H1 (cell line): ENCODE data around the gene TEX30. TPM values are rescaled to one million over a fixed set of nuclear protein-coding genes. Genes with fewer than 3 reads are reported as not detected.

Experiments
- CTCF ChIA-PET: fragments of 300-600 bp; sonication (Branson Sonifier 250); formaldehyde crosslinking; loops from one replicate; lab custom pipeline; 2021; ENCODE audit not compliant: partially characterized antibody; lab: Charles Lee
- POLR2A ChIA-PET: fragments of 300-600 bp; sonication (Branson Sonifier 250); formaldehyde crosslinking; loops from one replicate; lab custom pipeline; 2021; ENCODE audit warnings: inconsistent platforms; ENCODE audit not compliant: partially characterized antibody; lab: Charles Lee
- DNase-seq, 2 experiments: peaks; one replicate each; pipeline versions ENCODE4 v3.0.0 to v3.0.0-alpha.2; 2010 to 2022; ENCODE audit warnings: low spot score in 2 of 2, low read depth in 1 of 2, mixed read lengths in 1 of 2
- FAIRE-seq: peaks from 2 replicates; lab custom pipeline; 2011; peaks lifted over from hg19 to GRCh38; lab: Jason Lieb, UNC
- H2AFZ ChIP-seq: 2 replicates; pipeline ENCODE4 v1.8.1; 2012; ENCODE audit warnings: low read length, inconsistent platforms
- H2AK5ac ChIP-seq: 2 replicates; pipeline ENCODE4 v1.6.1; 2013; ENCODE audit warnings: low read depth, low read length
- H2BK120ac ChIP-seq: replicated peaks from 2 replicates; pipeline ENCODE3; 2013; ENCODE audit warnings: low read depth, low read length, inconsistent platforms
- H2BK12ac ChIP-seq: 2 replicates; pipeline ENCODE4 v1.6.1; 2013; ENCODE audit warnings: low read depth, low read length
- H2BK15ac ChIP-seq: 2 replicates; pipeline ENCODE4 v1.6.1; 2013; ENCODE audit warnings: low read length
- H2BK20ac ChIP-seq: 2 replicates; pipeline ENCODE4 v1.6.1; 2013; ENCODE audit warnings: low read length
- H2BK5ac ChIP-seq: 2 replicates; pipeline ENCODE4 v1.6.1; 2013; ENCODE audit warnings: low read depth, low read length
- H3K14ac ChIP-seq: 2 replicates; pipeline ENCODE4 v1.6.1; 2013; ENCODE audit warnings: inconsistent platforms; ENCODE audit not compliant: insufficient read length
- H3K18ac ChIP-seq: 2 replicates; pipeline ENCODE4 v1.6.1; 2013; ENCODE audit warnings: low read length; ENCODE audit errors: extremely low read depth
- H3K23ac ChIP-seq: 2 replicates; pipeline ENCODE4 v1.6.1; 2013; ENCODE audit warnings: inconsistent platforms; ENCODE audit not compliant: insufficient read length
- H3K23me2 ChIP-seq: 2 replicates; pipeline ENCODE4 v1.6.1; 2013; ENCODE audit warnings: low read depth, low read length
- H3K27ac ChIP-seq: 2 replicates; pipeline ENCODE4 v1.6.1; 2011; ENCODE audit warnings: low read depth, low read length, inconsistent platforms
- H3K27me3 ChIP-seq, 4 experiments: replicated peaks in 1 of 4; 1 replicate in 1 of 4; 2 replicates in 3 of 4; pipeline versions ENCODE4 v1.6.1 to v1.8.1; 2011 to 2013; ENCODE audit warnings: low read length in 3 of 4, mild to moderate bottlenecking in 3 of 4, inconsistent platforms in 2 of 4, mixed read lengths in 2 of 4, moderate library complexity in 1 of 4; ENCODE audit not compliant: control insufficient read depth in 3 of 4, insufficient read depth in 3 of 4; ENCODE audit errors: extremely low read depth in 1 of 4
- H3K36me3 ChIP-seq, 4 experiments: 2 replicates each; pipeline versions ENCODE4 v1.6.1 to v1.8.1; 2011 to 2013; ENCODE audit warnings: mild to moderate bottlenecking in 4 of 4, low read length in 3 of 4, moderate library complexity in 2 of 4, control low read depth in 1 of 4, inconsistent platforms in 1 of 4; ENCODE audit not compliant: insufficient read depth in 4 of 4, control insufficient read depth in 2 of 4
- H3K4ac ChIP-seq: replicated peaks from 2 replicates; pipeline ENCODE3; 2013; ENCODE audit warnings: low read length, low read depth, mixed read lengths, inconsistent platforms; ENCODE audit not compliant: insufficient read length
- H3K4me1 ChIP-seq, 4 experiments: replicated peaks in 1 of 4; 1 replicate in 1 of 4; 2 replicates in 3 of 4; pipeline versions ENCODE4 v1.6.1 to v1.8.1; 2011 to 2013; ENCODE audit warnings: low read length in 3 of 4, inconsistent platforms in 2 of 4, mixed read lengths in 1 of 4; ENCODE audit not compliant: insufficient read depth in 4 of 4, control insufficient read depth in 3 of 4
- H3K4me2 ChIP-seq, 2 experiments: 2 replicates each; pipeline versions ENCODE4 v1.6.1 to v1.8.1; 2011 to 2013; ENCODE audit warnings: low read depth in 2 of 2, low read length in 2 of 2, control low read depth in 1 of 2, inconsistent platforms in 1 of 2, mild to moderate bottlenecking in 1 of 2; ENCODE audit not compliant: insufficient read depth in 1 of 2
- H3K4me3 ChIP-seq, 4 experiments: fragments of 200-600, 300-600 bp in 1 of 4; sonication (generic), shearing (Covaris generic), sonication (Bioruptor Twin) in 1 of 4; 2 replicates each; pipeline versions ENCODE4 v1.5.1 to v1.8.1; 2011 to 2016; ENCODE audit warnings: low read length in 4 of 4, low read depth in 3 of 4, control low read depth in 2 of 4, inconsistent platforms in 2 of 4, mild to moderate bottlenecking in 2 of 4, mixed read lengths in 1 of 4, moderate library complexity in 1 of 4; ENCODE audit not compliant: insufficient read depth in 2 of 4; ENCODE audit errors: extremely low read depth in 1 of 4
- H3K56ac ChIP-seq: replicated peaks from 2 replicates; pipeline ENCODE3; 2013; ENCODE audit warnings: low read depth, mild to moderate bottlenecking, mixed read lengths, low read length, inconsistent platforms; ENCODE audit not compliant: insufficient read length
- H3K79me1 ChIP-seq: 2 replicates; pipeline ENCODE4 v1.6.1; 2013; ENCODE audit warnings: low read depth, low read length, control low read depth
- H3K79me2 ChIP-seq, 2 experiments: 2 replicates each; pipeline versions ENCODE4 v1.6.1 to v1.8.1; 2012 to 2013; ENCODE audit warnings: low read length in 2 of 2, mild to moderate bottlenecking in 2 of 2, inconsistent platforms in 1 of 2; ENCODE audit not compliant: insufficient read depth in 2 of 2, control insufficient read depth in 1 of 2
- H3K9ac ChIP-seq, 4 experiments: replicated peaks in 1 of 4; 1 replicate in 1 of 4; 2 replicates in 3 of 4; pipeline versions ENCODE4 v1.6.1 to v1.8.1; 2011 to 2013; ENCODE audit warnings: low read depth in 3 of 4, low read length in 3 of 4, control low read depth in 2 of 4, mild to moderate bottlenecking in 2 of 4, moderate library complexity in 2 of 4, inconsistent platforms in 1 of 4; ENCODE audit errors: extremely low read depth in 1 of 4
- H3K9me3 ChIP-seq, 2 experiments: 2 replicates each; pipeline versions ENCODE4 v1.6.1 to v1.8.1; 2012 to 2013; ENCODE audit warnings: mild to moderate bottlenecking in 2 of 2, moderate library complexity in 2 of 2, control low read depth in 1 of 2, inconsistent platforms in 1 of 2, low read depth in 1 of 2, low read length in 1 of 2, mixed read lengths in 1 of 2; ENCODE audit not compliant: insufficient read depth in 2 of 2
- H4K20me1 ChIP-seq, 2 experiments: replicated peaks in 1 of 2; 2 replicates each; pipeline versions ENCODE3 to v1.8.1; 2011 to 2013; ENCODE audit warnings: inconsistent platforms in 2 of 2, low read length in 2 of 2, mild to moderate bottlenecking in 1 of 2; ENCODE audit not compliant: insufficient read depth in 2 of 2, control insufficient read depth in 1 of 2
- H4K5ac ChIP-seq: 2 replicates; pipeline ENCODE4 v1.6.1; 2013; ENCODE audit warnings: low read length, low read depth, mixed read lengths, inconsistent platforms; ENCODE audit not compliant: insufficient read length
- H4K8ac ChIP-seq: 2 replicates; pipeline ENCODE4 v1.8.0; 2013; ENCODE audit warnings: mild to moderate bottlenecking, moderate library complexity, low read length, inconsistent platforms; ENCODE audit not compliant: insufficient read depth; ENCODE audit errors: extremely low read depth
- H4K91ac ChIP-seq: replicated peaks from 2 replicates; pipeline ENCODE3; 2013; ENCODE audit warnings: low read length, mixed read lengths, inconsistent platforms; ENCODE audit not compliant: insufficient read length
- HDAC2 ChIP-seq, 2 experiments: fragments of 300-600 bp in 1 of 2; sonication (generic) in 1 of 2; IDR thresholded peaks; 2 replicates each; pipeline ENCODE4 v1.6.1; 2011 to 2012; ENCODE audit warnings: low read depth in 2 of 2, low read length in 2 of 2, mild to moderate bottlenecking in 2 of 2, moderate library complexity in 2 of 2, borderline replicate concordance in 1 of 2, inconsistent platforms in 1 of 2
- RBBP5 ChIP-seq: IDR thresholded peaks from 2 replicates; pipeline ENCODE4 v1.7.1; 2012; ENCODE audit warnings: low read depth, mild to moderate bottlenecking, inconsistent platforms, low read length, moderate library complexity, borderline replicate concordance
- SIRT6 ChIP-seq: IDR thresholded peaks from one replicate; pipeline ENCODE4 v1.7.1; 2012; ENCODE audit warnings: low read length, inconsistent platforms
- SP4 ChIP-seq: IDR thresholded peaks from 2 replicates; pipeline ENCODE4 v1.6.1; 2012; ENCODE audit warnings: low read length, inconsistent platforms
- WGBS, 2 experiments: shearing (Covaris generic) in 1 of 2; methylation state at CpG; one replicate each; pipeline versions ENCODE4 v1.1.6 to v1.1.7; 2013 to 2015; ENCODE audit warnings: low lambda C conversion rate in 2 of 2, mixed read lengths in 2 of 2, inconsistent platforms in 1 of 2, low coverage in 1 of 2, missing lambda C conversion rate in 1 of 2; ENCODE audit not compliant: insufficient replicate concordance in 2 of 2, insufficient coverage in 1 of 2, insufficient read length in 1 of 2; ENCODE audit errors: extremely low coverage in 1 of 2, missing lambda C conversion rate in 1 of 2; 5-methylcytosine and 5-hydroxymethylcytosine counted together
- polyA plus RNA-seq, 7 experiments: library from polyadenylated mRNA; depleted of rRNA in 3 of 7; stranded (reverse) in 5 of 7; unstranded in 2 of 7; fragments of >200 nt in 5 of 7; fragments of 200-250 nt in 2 of 7; gene quantifications; 1 replicate in 5 of 7; 2 replicates in 1 of 7; 4 replicates in 1 of 7; pipeline versions ENCODE4 v1.2.1 to v1.2.3, GENCODE V29; 2011 to 2013; ENCODE audit warnings: missing spikeins in 2 of 7, mixed read lengths in 2 of 7
- total RNA-seq: library from RNA; stranded (reverse); fragmentation: NEBNext Ultra II Directional; extraction: Animal tissue kit (Norgen Biotek cat#: 25700); gene quantifications from 2 replicates; pipeline ENCODE4 v1.2.1, GENCODE V29; 2021

The TEX30 gene
- total and polyA plus RNA-seq, 2 of the 8 experiments (the other 6 are each of a cell fraction or from before 2014, with no cell fraction given): 6.5 to 10.3 TPM

DNA sequence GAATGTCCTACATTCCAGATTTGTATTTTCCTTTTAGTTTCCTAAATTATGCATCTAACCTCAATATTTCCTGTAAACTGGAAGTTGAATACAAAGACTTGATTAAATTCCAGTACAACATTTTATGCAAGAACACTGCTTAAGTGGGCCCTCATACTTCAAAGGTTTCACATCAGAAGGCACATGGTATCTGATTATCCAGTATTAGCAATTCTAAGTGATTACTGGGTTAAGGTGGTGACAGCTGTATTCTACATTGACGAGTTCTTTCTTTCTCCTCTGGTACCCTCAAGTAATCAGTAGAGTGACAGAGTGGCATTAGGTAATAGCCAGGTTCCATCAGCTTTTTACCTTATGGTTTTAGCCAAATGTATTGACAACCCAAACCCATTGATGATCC is 43.7 kb upstream of the TEX30 start:
- Histone ChIP-seq H2BK120ac (no peak overlapping the region), H3K27ac (no peak overlapping the region), H3K18ac (no peak overlapping the region), H3K36me3 (no peaks in the 10 kb centered on the region), H3K79me2 (no peaks in the 10 kb centered on the region), H4K8ac (no peak overlapping the region), H3K27me3 (no peaks in the 10 kb centered on the region)
- POLR2A ChIA-PET: no interaction called here
- TF ChIP-seq HDAC2 (IDR thresholded peaks at IDR 0.05; ENCODE audit: borderline replicate concordance in 1 of 2, low read depth in 2 of 2, low read length in 2 of 2) (no peak), RBBP5 (no peak), SP4 (no peak), SIRT6 (no peak)
- TF ChIP-seq, all 59 proteins: peak for 0
- Histone ChIP-seq H3K56ac (no peak overlapping the region), H2AFZ (no peak overlapping the region), H4K20me1 (no peaks in the 10 kb centered on the region), H2BK5ac (no peak overlapping the region), H3K4ac (no peak overlapping the region), H3K23me2 (peaks cover 2% of the 10 kb centered on the region; the same call in 1 of the 2 replicates), H3K14ac (no peak overlapping the region), H3K4me1 (no peaks in the 10 kb centered on the region), H4K5ac (no peak overlapping the region), H4K91ac (no peak overlapping the region), H3K9me3 (no peaks in the 10 kb centered on the region), H3K9ac (no peak overlapping the region), H2BK12ac (no peak overlapping the region), H3K4me3 (no peak overlapping the region), H2AK5ac (no peak overlapping the region), H3K79me1 (no peaks in the 10 kb centered on the region), H2BK20ac (no peak overlapping the region), H2BK15ac (no peak overlapping the region), H3K23ac (no peak overlapping the region), H3K4me2 (no peak overlapping the region)
- CTCF ChIA-PET: no interaction called here
- DNase-seq (no peak), FAIRE-seq (no peak)
- WGBS, 2 experiments: 80% methylated on average over 1 of the region's 1 CpG; no CpG with 5 or more reads in 1 of the 2 experiments
